NCI-H774 (cell line): Measurements from ENCODE around the gene ENDOU.

Source experiments
- DNase-seq: peaks from one replicate; lab custom pipeline; 2025; lab: John Stamatoyannopoulos, UW

The ENDOU gene

DNA sequence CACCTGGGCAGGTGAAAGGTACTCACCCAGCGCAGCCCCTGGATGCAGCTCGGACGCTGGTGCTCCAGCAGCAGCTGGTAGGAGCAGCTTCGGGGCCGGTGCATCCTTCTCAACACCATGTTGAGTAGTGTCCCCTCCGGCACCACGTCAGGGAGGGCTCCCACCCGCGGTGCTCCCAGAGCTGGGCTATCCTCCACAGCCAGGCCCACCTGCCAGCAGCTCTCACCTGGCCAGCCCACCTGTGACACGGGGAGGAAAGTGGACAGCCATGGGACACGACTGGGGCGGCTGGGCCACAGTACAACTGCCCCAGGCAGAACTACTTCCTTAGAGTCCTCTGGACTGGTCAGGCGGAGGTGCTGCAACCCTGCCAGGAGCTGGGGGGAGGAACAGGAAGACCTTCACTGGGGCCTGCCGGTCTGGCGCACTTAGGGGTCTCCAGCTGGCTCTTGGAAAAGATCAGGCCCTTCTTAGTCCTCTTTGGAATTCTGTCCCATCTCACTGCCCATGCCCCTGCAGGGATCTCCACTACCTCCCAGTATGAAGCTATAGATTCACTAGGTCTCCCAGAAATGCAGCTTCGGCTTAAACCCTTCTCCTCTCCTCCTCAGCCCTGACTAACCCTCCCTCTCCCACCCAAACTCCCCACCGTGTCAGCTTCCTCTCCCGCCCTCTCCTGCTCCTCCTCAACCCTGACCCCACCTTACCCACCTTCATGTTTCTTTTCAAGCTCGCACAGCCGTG is 32.7 kb upstream of the ENDOU start:
- DNase-seq = no peak

DNA sequence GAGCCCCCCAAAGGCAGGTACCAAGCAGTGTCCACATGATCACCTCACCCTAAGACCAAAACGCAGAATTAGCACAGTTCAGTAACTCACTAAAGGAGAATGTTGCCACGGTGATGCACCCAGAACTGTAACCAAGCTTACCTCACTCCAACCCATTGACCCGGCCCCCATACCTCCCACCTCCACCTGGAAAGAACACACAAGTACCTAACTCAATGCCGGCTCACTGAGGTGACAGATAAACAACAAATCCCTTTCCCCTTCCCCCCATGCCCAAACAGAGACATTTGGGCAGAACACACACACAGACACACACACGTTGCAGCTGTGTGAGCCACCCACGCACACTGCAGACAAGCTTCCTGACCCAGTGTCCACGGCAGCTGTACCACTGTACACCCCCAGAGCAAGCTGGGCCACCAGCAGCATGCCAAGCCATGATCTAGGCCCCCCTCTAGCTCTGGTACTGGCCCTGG is 32.1 kb upstream of the ENDOU start:
- no peak for DNase-seq

- DNase-seq = no peak
Observed at GRCh38 chr12:47755655-47756562, 30.6 kb upstream of the ENDOU start.

- no peak for DNase-seq
Observed at GRCh38 chr12:47754881-47755280, 29.6 kb upstream of the ENDOU start.

DNA sequence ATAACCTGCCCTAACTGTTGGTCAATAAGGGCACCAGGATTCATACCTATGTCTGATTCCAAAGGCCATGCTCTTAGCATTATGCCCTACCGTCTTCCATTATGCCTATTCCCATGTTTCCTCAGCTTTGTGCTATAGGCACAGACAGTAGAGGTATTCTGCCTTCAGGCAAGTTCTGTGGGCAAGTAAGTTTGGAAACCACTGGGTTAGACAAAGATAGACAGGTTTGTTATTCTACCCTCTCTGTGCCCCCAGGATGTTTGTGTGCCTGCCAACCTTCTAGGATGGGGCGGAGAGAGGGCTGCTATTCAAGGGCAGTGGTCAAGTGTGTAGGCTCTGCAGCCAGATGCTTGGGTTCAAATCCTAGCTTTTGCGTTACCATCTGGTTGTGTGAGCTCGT is 28.8 kb upstream of the ENDOU start:
- no peak for DNase-seq

- no peak for DNase-seq
Observed at GRCh38 chr12:47753021-47754001, 28.0 kb upstream of the ENDOU start.

GRCh38 chr12:47752552-47752951 is 27.3 kb upstream of the ENDOU start:
- DNase-seq = no peak

- DNase-seq = no peak
Observed at GRCh38 chr12:47752121-47752520, 26.8 kb upstream of the ENDOU start.

GRCh38 chr12:47751561-47751960 is 26.3 kb upstream of the ENDOU start:
- no peak for DNase-seq

- DNase-seq = no peak
Observed at GRCh38 chr12:47750916-47751470, 25.7 kb upstream of the ENDOU start.

GRCh38 chr12:47750229-47750798 is 25.0 kb upstream of the ENDOU start:
- DNase-seq = no peak

GRCh38 chr12:47748899-47749298 is 23.6 kb upstream of the ENDOU start:
- no peak for DNase-seq

- DNase-seq = no peak
Observed at GRCh38 chr12:47748507-47748828, 23.2 kb upstream of the ENDOU start.

DNA sequence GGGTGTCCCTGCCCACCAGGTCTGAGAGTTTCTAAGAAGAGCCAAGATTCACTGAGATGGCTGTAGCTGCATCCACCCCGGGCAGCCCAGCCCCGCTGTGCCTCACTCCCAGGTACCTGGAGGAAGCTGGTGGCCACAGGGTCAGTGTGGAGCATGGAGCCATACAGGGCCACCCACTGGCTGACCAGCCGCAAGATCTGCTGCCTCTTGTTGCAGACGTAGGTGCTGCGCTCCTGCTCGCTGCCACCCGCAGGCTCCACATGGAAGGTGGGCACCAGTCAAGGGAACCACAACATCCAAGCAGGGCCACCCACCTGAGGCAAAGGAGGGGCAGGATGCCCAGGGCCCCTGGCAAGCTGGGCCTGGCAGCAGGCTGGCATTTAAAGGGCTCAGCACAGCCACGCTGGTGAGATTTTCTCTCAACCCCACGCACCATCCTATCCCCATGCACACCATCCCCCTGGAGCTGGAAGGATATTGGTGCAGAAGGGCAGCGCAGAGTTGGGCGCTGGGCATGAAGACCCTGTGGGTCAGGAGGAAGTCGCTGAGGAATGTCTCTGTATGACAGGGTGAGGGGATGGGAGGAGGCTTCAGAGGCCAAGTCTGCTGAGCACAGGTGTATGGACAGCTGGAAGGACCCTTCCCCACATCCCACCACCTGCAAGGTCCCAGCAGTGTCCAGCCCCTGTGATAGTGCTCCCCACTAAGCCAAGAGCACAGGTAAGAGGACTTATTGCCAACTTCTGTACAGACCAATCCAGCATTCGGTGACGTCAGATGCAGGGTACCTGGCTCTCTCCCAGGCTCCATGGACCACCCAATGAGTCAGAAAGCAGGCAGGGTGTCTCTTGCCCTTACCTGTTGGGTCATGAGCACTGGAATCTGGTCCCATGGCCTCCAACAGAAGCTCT is 22.6 kb upstream of the ENDOU start:
- DNase-seq = no peak

DNA sequence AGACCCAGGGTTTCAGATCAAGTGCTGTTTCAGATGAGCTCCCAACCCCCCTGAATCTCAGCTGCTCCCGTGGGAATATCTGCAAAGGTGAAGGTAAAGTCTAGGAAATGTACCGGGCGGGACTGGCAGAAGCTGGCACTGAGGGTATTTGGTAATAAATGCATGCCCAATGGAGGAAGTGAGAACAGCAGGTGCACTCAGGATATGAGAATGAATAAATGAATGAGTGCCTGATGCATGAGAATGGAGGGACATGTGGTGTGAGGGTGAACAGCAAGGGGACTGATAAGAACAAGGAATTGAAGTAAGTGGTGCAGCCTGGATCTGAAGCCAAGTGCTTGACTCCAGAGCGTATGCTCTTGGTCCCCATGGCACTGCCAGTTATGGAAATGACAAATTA is 21.8 kb upstream of the ENDOU start:
- no peak for DNase-seq

- no peak for DNase-seq
Observed at GRCh38 chr12:47746523-47746922, 21.2 kb upstream of the ENDOU start.

DNA sequence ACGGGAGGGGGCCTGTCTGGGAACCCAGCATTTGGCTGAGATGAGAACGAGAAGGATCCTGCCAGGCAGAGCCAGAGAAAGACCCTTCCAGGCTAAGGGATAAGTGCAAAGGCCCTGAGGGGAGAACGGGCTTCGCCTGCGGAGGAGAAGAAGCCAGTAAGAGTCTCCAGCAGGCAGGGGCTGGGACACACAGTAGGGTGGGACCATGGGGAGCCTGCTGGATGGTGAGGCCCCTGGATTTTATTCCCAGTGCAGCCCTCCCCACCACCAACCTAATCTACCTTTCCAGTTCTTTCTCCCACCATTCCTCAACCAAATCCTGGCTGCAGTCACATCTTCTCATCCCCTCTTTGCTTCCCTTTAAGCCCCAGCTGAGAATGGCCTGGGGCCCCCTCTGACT is 20.8 kb upstream of the ENDOU start:
- DNase-seq = no peak

GRCh38 chr12:47745485-47746041 is 20.3 kb upstream of the ENDOU start:
- no peak for DNase-seq

DNA sequence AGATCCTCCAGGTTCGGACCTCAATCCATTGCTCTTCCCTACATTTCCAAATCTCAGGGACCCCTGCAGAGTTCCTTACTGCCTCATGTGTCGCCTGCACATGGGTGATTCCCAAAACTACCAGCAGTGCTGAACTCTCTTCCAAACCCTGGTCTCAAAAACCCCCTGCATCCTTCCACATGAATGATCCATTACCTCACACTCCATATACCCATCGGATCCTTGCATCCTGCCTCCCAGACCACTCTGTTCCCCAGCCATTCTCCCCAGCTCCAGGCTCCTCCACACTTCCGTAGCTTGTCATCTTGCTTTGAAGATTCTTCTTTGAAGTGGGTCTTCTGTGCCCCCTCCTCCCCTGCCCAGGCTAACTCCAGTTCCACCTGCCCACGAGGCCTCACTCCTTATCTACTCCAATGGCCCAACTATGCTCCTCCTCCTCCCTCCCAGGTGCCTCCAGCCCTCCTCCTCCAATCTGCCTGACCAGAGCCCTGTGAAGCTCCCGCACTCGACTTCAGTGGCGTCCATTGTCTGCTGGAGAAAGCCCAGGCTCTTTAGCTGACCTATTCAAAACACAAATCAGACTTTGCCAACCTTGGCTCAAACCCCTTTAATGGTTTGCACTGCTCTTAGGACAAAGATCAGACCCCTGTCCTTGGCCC is 19.6 kb upstream of the ENDOU start:
- DNase-seq = no peak
